K562 (cell line): ENCODE measurements around the gene C2CD4D. TPM values are rescaled to one million over a fixed set of nuclear protein-coding genes. Genes with fewer than 3 reads are reported as not detected.

Experiments
- ATAC-seq: fragments of 200-7000 bp; cut with Tn5 transposase; 3 replicates; pipeline ENCODE4 v1.9.1; 2020; ENCODE audit warnings: moderate library complexity
- BruUV-seq: library from RNA; stranded (reverse); fragments of 400-500 nt; replicated peaks from 2 replicates; lab custom pipeline; 2021; lab: Mats Ljungman, UMichigan
- CTCF ChIA-PET: fragments of 300-600 bp; formaldehyde crosslinking; extraction: SDS; loops from one replicate; lab custom pipeline; 2021; ENCODE audit warnings: low intra/inter-chr PET ratio; lab: Yijun Ruan, JAX
- POLR2A ChIA-PET: fragments of 300-600, 350-650 bp; sonication (Branson Sonifier 250); formaldehyde crosslinking; extraction: SDS; loops from one replicate; lab custom pipeline; 2021; ENCODE audit warnings: antibody characterized with exemption, inconsistent platforms; lab: Yijun Ruan, JAX
- DNase-seq, 4 experiments: peaks; one replicate each; pipeline versions ENCODE4 v3.0.0 to v3.0.0-alpha.2; 2011 to 2018; ENCODE audit warnings: low spot score in 3 of 4, mixed read lengths in 3 of 4; ENCODE audit errors: extremely low read depth in 1 of 4
- FAIRE-seq: peaks from 2 replicates; lab custom pipeline; 2011; peaks lifted over from hg19 to GRCh38; lab: Jason Lieb, UNC
- H2AFZ ChIP-seq: 2 replicates; pipeline ENCODE4 v1.6.0; 2011; ENCODE audit warnings: low read depth, low read length, control low read depth, inconsistent platforms
- H3K27ac ChIP-seq: fragments of 200-600 bp; 3 replicates; pipeline ENCODE4 v1.8.0; 2011; ENCODE audit warnings: low read depth, mild to moderate bottlenecking, control low read depth, inconsistent platforms, low read length, moderate library complexity, mixed read lengths; ENCODE audit errors: extremely low read depth
- H3K27me3 ChIP-seq, 2 experiments: fragments of 300-600 bp in 1 of 2; 2 replicates in 1 of 2; 3 replicates in 1 of 2; pipeline versions ENCODE4 v1.6.0 to v1.8.0; 2011; ENCODE audit warnings: inconsistent platforms in 2 of 2, low read length in 2 of 2, mild to moderate bottlenecking in 1 of 2, mixed read lengths in 1 of 2, moderate library complexity in 1 of 2; ENCODE audit not compliant: control insufficient read depth in 2 of 2, insufficient read depth in 2 of 2
- H3K36me3 ChIP-seq: fragments of 300-600 bp; 3 replicates; pipeline ENCODE4 v1.8.0; 2011; ENCODE audit warnings: mild to moderate bottlenecking, low read length, inconsistent platforms; ENCODE audit not compliant: control insufficient read depth, insufficient read depth
- H3K4me1 ChIP-seq, 2 experiments: fragments of 200-600 bp in 1 of 2; replicated peaks in 1 of 2; 2 replicates in 1 of 2; 3 replicates in 1 of 2; pipeline versions ENCODE4 v1.5.1 to v1.8.0; 2011; ENCODE audit warnings: inconsistent platforms in 2 of 2, low read length in 2 of 2, mild to moderate bottlenecking in 1 of 2, mixed read lengths in 1 of 2, moderate library complexity in 1 of 2; ENCODE audit not compliant: control insufficient read depth in 2 of 2, insufficient read depth in 2 of 2
- H3K4me2 ChIP-seq: 2 replicates; pipeline ENCODE4 v1.6.1; 2011; ENCODE audit warnings: low read length, control low read depth, inconsistent platforms, mixed read lengths; ENCODE audit not compliant: insufficient read depth
- H3K4me3 ChIP-seq: fragments of 200-600 bp; sonication (generic), shearing (Covaris generic); 2 replicates; pipeline ENCODE4 v1.5.1; 2016; ENCODE audit warnings: control low read depth, inconsistent platforms
- H3K79me2 ChIP-seq: fragments of 200-600 bp; 3 replicates; pipeline ENCODE4 v1.8.0; 2011; ENCODE audit warnings: low read length, inconsistent platforms; ENCODE audit not compliant: control insufficient read depth, insufficient read depth
- H3K9ac ChIP-seq, 2 experiments: 2 replicates each; pipeline versions ENCODE4 v1.6.0 to v1.6.1; 2011; ENCODE audit warnings: low read depth in 2 of 2, low read length in 2 of 2, control low read depth in 1 of 2, inconsistent platforms in 1 of 2, mild to moderate bottlenecking in 1 of 2, mixed read lengths in 1 of 2; ENCODE audit not compliant: insufficient read depth in 1 of 2
- H3K9me1 ChIP-seq: one replicate; pipeline ENCODE4 v1.6.0; 2011; ENCODE audit warnings: inconsistent platforms, mild to moderate bottlenecking, low read length, moderate library complexity; ENCODE audit not compliant: control insufficient read depth, insufficient read depth
- H3K9me3 ChIP-seq: replicated peaks from 2 replicates; pipeline ENCODE4 v1.5.1; 2011; ENCODE audit warnings: low read depth, low read length, inconsistent platforms; ENCODE audit not compliant: control insufficient read depth, insufficient read depth
- H4K20me1 ChIP-seq: replicated peaks from 2 replicates; pipeline ENCODE4 v1.6.1; 2011; ENCODE audit warnings: low read length, inconsistent platforms, mixed read lengths; ENCODE audit not compliant: control insufficient read depth, insufficient read depth
- ATF7 ChIP-seq: fragments of 450-650 bp; IDR thresholded peaks from 2 replicates; pipeline ENCODE4 v1.7.1; 2014; ENCODE audit warnings: mild to moderate bottlenecking, moderate library complexity
- RAD21 ChIP-seq, 2 experiments: fragments of 250-450 bp in 1 of 2; fragments of 450-650 bp in 1 of 2; sonication (Bioruptor Pico) in 1 of 2; formaldehyde crosslinking in 1 of 2; IDR thresholded peaks in 1 of 2; conservative IDR thresholded peaks in 1 of 2; 2 replicates each; pipeline versions ENCODE4 v1.4.0 to v1.8.0; 2020 to 2022; ENCODE audit warnings: mild to moderate bottlenecking in 2 of 2, moderate library complexity in 1 of 2
- RFX1 ChIP-seq: fragments of 450-650 bp; IDR thresholded peaks from 2 replicates; pipeline ENCODE4 v1.6.1; 2016; ENCODE audit warnings: mild to moderate bottlenecking, moderate library complexity
- ZNF766 ChIP-seq: fragments of 200-800 bp; sonication (Bioruptor generic); conservative IDR thresholded peaks from 2 replicates; pipeline ENCODE4 v1.6.1; 2016; ENCODE audit warnings: missing genetic modification characterization, missing compliant biosample characterization
- WGBS: fragments of 100-300 bp; shearing (Covaris generic); methylation state at CpG from one replicate; pipeline ENCODE4 v1.1.6; 2016; ENCODE audit warnings: low coverage, mixed read lengths; ENCODE audit not compliant: insufficient coverage; ENCODE audit errors: missing lambda C conversion rate; 5-methylcytosine and 5-hydroxymethylcytosine counted together
- in situ Hi-C: fragments of 300-500 bp; cut with MboI; formaldehyde crosslinking; loops from 4 replicates; pipeline ENCODE4 v1.15.0; 2018; ENCODE audit warnings: inconsistent platforms, mixed read lengths
- intact Hi-C: fragments of 100-400 bp; cut with micrococcal nuclease; formaldehyde crosslinking; loops from 2 replicates; pipeline ENCODE4 v1.14.2; 2022
- polyA plus RNA-seq, 8 experiments: library from polyadenylated mRNA; depleted of rRNA in 4 of 8; stranded (reverse) in 5 of 8; unstranded in 3 of 8; fragments of >200 nt; fragmentation: Nextera tagmentation in 2 of 8; fragmentation: Illumina TruSeq in 1 of 8; extraction: Ambion mirVana in 2 of 8; extraction: Trizol in 1 of 8; gene quantifications; 2 replicates each; pipeline versions ENCODE4 v1.2.1 to v1.2.3, GENCODE V29; 2011 to 2014; ENCODE audit warnings: inconsistent platforms in 1 of 8, missing spikeins in 1 of 8
- total RNA-seq, 7 experiments: library from RNA; depleted of rRNA in 6 of 7; stranded (reverse); fragments of >200 nt in 6 of 7; fragmentation: Illumina TruSeq in 2 of 7; extraction: Trizol in 2 of 7; gene quantifications; 2 replicates each; pipeline versions ENCODE4 v1.2.1 to v1.2.3, GENCODE V29; 2011 to 2021; ENCODE audit warnings: low replicate concordance in 1 of 7
- TF ChIP-seq, protein P1 (sequence below): sonication (generic); formaldehyde crosslinking; IDR thresholded peaks from 2 replicates; pipeline ENCODE4 v1.8.0; 2022; ENCODE audit warnings: mild to moderate bottlenecking, missing genetic modification reagents, borderline replicate concordance
- TF ChIP-seq, protein P2 (sequence below): sonication (generic); formaldehyde crosslinking; IDR thresholded peaks from 2 replicates; pipeline ENCODE4 v1.8.0; 2022; ENCODE audit warnings: missing genetic modification reagents, mild to moderate bottlenecking, borderline replicate concordance

The C2CD4D gene
- total and polyA plus RNA-seq, 9 of the 15 experiments (the other 6 are each of a cell fraction or from before 2014, with no cell fraction given), result not detected

DNA sequence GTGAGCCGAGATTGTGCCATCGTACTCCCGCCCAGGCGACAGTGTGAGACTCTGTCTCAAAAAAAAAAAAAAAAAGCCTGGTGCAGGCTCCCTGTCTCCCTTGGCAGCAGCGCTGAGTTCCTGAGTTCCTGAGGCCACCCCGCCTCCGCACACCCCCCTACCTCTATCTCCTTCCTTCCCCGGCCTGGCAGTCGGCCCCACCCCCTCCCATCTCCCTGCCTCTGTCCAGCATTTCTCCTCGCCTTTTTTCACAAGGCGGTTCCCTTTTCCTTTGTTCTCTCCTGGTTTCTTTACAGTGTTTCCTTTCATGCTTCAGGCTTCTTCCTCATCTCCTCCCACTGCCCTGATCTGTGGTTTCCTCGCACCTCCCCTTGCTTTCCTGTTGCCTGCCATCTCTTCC, 10.7 kb downstream of the C2CD4D start (continued):
- TF ChIP-seq, protein P1, sequence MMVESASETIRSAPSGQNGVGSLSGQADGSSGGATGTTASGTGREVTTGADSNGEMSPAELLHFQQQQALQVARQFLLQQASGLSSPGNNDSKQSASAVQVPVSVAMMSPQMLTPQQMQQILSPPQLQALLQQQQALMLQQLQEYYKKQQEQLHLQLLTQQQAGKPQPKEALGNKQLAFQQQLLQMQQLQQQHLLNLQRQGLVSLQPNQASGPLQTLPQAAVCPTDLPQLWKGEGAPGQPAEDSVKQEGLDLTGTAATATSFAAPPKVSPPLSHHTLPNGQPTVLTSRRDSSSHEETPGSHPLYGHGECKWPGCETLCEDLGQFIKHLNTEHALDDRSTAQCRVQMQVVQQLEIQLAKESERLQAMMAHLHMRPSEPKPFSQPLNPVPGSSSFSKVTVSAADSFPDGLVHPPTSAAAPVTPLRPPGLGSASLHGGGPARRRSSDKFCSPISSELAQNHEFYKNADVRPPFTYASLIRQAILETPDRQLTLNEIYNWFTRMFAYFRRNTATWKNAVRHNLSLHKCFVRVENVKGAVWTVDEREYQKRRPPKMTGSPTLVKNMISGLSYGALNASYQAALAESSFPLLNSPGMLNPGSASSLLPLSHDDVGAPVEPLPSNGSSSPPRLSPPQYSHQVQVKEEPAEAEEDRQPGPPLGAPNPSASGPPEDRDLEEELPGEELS (CRISPR knock-in tag), result no peak

DNA sequence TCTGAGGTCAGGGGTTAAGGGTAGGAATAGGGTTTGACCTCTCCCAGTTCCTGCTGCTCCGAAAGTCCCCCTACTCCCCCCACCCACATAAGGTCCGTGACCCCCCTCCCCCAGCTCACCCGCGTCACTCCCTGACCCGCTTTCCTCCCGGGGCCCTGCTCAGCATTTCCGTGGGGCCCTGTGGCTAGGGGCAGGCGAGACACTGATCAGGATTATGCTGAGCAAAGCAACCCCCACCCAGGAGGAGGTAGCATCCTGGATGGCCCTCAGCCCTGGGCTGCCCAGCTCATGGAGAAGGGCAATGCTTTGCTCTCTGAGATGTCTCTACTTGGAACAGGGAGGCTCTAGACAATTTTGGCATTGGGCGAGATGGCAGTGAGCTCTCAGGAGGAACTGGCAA, 11.8 kb downstream of the C2CD4D start:
- POLR2A ChIA-PET, result interaction anchor here (0.6 to 1.5 kb wide), 3 partner anchors 13 to 250 kb away, joined by 3 to 4 read pairs (median 3); no protein-coding TSS in a partner anchor
- FAIRE-seq, result no peak

More for the DNA sequence above, 11.8 kb downstream of the C2CD4D start:
- CTCF ChIA-PET, result no interaction called here
- H3K9me1 ChIP-seq, result peaks cover 3% of the 10 kb centered on the region
- no peak overlapping the region for H3K27ac ChIP-seq
- no peak overlapping the region for H3K4me3 ChIP-seq
- TF ChIP-seq ZNF766 (CRISPR knock-in tag), result no peak
- TF ChIP-seq RAD21 (CRISPR knock-in tag; conservative IDR thresholded peaks at IDR 0.05 in 1 of 2, IDR thresholded peaks at IDR 0.05 in 1 of 2), result no peak
- TF ChIP-seq ATF7, result no peak
- TF ChIP-seq, protein P2, sequence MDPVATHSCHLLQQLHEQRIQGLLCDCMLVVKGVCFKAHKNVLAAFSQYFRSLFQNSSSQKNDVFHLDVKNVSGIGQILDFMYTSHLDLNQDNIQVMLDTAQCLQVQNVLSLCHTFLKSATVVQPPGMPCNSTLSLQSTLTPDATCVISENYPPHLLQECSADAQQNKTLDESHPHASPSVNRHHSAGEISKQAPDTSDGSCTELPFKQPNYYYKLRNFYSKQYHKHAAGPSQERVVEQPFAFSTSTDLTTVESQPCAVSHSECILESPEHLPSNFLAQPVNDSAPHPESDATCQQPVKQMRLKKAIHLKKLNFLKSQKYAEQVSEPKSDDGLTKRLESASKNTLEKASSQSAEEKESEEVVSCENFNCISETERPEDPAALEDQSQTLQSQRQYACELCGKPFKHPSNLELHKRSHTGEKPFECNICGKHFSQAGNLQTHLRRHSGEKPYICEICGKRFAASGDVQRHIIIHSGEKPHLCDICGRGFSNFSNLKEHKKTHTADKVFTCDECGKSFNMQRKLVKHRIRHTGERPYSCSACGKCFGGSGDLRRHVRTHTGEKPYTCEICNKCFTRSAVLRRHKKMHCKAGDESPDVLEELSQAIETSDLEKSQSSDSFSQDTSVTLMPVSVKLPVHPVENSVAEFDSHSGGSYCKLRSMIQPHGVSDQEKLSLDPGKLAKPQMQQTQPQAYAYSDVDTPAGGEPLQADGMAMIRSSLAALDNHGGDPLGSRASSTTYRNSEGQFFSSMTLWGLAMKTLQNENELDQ (CRISPR knock-in tag), result no peak
- TF ChIP-seq RFX1, result no peak
- H2AFZ ChIP-seq, result no peak overlapping the region
- in situ Hi-C loops, result no loop called here
- no TSS peak for BruUV-seq
- H3K9ac ChIP-seq, result no peak overlapping the region
- H3K27me3 ChIP-seq, result peaks cover 14 to 37% of the 10 kb centered on the region in 2 experiments; a peak in 4 of 5 replicates
- no peak for DNase-seq
- no peak for ATAC-seq
- WGBS, result 16% methylated on average over 7 of the region's 9 CpGs
- H3K79me2 ChIP-seq, result no peaks in the 10 kb centered on the region
- no peaks in the 10 kb centered on the region for H3K36me3 ChIP-seq
- intact Hi-C loops, result no loop called here
- H3K4me2 ChIP-seq, result no peak overlapping the region
- no peaks in the 10 kb centered on the region for H3K9me3 ChIP-seq
- H3K4me1 ChIP-seq, result peaks cover 5 to 33% of the 10 kb centered on the region in 2 experiments
- H4K20me1 ChIP-seq, result no peaks in the 10 kb centered on the region
